Fibroblast of upper back skin (primary cell): ENCODE data around the gene XPNPEP3.

Experiments used
- DNase-seq: peaks from one replicate; pipeline ENCODE4 v3.0.0-alpha.2; 2013

XPNPEP3 gene

GRCh38 chr22:40951795-40952605 lies 95.1 kb downstream of the XPNPEP3 start:
- peak; percentile 7 for DNase-seq

- DNase-seq, result peak; percentile 27
Measured at GRCh38 chr22:40953471-40953870, 96.5 kb downstream of the XPNPEP3 start.

- no peak for DNase-seq
Measured at GRCh38 chr22:40954113-40954512, 97.2 kb downstream of the XPNPEP3 start.

GRCh38 chr22:40955571-40955970 lies 98.6 kb downstream of the XPNPEP3 start:
- DNase-seq, result peak; percentile 21

GRCh38 chr22:40957601-40958000 lies 100.7 kb downstream of the XPNPEP3 start:
- no peak for DNase-seq

- no peak for DNase-seq
Measured at GRCh38 chr22:40958299-40958698, 101.4 kb downstream of the XPNPEP3 start.

- no peak for DNase-seq
Measured at GRCh38 chr22:40960145-40960544, 103.2 kb downstream of the XPNPEP3 start.

- no peak for DNase-seq
Measured at GRCh38 chr22:40965936-40966725, 109.2 kb downstream of the XPNPEP3 start.

GRCh38 chr22:40966726-40967085 lies 109.8 kb downstream of the XPNPEP3 start:
- DNase-seq, result no peak

GRCh38 chr22:40967111-40967760 lies 110.3 kb downstream of the XPNPEP3 start:
- no peak for DNase-seq

- no peak for DNase-seq
Measured at GRCh38 chr22:40972587-40972986, 115.6 kb downstream of the XPNPEP3 start.

- DNase-seq, result no peak
Measured at GRCh38 chr22:40973144-40973543, 116.2 kb downstream of the XPNPEP3 start.

GRCh38 chr22:40975366-40975765 lies 118.4 kb downstream of the XPNPEP3 start:
- DNase-seq, result peak; percentile 43

GRCh38 chr22:40976866-40977700 lies 120.1 kb downstream of the XPNPEP3 start:
- DNase-seq, result no peak

- no peak for DNase-seq
Measured at GRCh38 chr22:40979198-40979597, 122.2 kb downstream of the XPNPEP3 start.

- DNase-seq, result no peak
Measured at GRCh38 chr22:40979871-40980270, 122.9 kb downstream of the XPNPEP3 start.
